ENCODE results near the gene SAMD4B. TPM values are rescaled to one million over a fixed set of nuclear protein-coding genes. Genes with fewer than 3 reads are reported as not detected.
A peak's percentile ranks its signal among the peaks of the same experiment; 100 is the strongest.

SAMD4B gene
- total and polyA plus RNA-seq, 10 of the 15 experiments (the other 5 are each of a cell fraction or from before 2014, with no cell fraction given): 2.4 to 43.3 (median 23.9) TPM

GRCh38 chr19:39401549-39402345 lies 59.5 kb downstream of the SAMD4B start (continued):
- TF ChIP-seq, protein P1, sequence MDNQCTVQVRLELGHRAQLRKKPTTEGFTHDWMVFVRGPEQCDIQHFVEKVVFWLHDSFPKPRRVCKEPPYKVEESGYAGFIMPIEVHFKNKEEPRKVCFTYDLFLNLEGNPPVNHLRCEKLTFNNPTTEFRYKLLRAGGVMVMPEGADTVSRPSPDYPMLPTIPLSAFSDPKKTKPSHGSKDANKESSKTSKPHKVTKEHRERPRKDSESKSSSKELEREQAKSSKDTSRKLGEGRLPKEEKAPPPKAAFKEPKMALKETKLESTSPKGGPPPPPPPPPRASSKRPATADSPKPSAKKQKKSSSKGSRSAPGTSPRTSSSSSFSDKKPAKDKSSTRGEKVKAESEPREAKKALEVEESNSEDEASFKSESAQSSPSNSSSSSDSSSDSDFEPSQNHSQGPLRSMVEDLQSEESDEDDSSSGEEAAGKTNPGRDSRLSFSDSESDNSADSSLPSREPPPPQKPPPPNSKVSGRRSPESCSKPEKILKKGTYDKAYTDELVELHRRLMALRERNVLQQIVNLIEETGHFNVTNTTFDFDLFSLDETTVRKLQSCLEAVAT (IDR thresholded peaks at IDR 0.05): peak; percentile 83
- TF ChIP-seq, protein P2, sequence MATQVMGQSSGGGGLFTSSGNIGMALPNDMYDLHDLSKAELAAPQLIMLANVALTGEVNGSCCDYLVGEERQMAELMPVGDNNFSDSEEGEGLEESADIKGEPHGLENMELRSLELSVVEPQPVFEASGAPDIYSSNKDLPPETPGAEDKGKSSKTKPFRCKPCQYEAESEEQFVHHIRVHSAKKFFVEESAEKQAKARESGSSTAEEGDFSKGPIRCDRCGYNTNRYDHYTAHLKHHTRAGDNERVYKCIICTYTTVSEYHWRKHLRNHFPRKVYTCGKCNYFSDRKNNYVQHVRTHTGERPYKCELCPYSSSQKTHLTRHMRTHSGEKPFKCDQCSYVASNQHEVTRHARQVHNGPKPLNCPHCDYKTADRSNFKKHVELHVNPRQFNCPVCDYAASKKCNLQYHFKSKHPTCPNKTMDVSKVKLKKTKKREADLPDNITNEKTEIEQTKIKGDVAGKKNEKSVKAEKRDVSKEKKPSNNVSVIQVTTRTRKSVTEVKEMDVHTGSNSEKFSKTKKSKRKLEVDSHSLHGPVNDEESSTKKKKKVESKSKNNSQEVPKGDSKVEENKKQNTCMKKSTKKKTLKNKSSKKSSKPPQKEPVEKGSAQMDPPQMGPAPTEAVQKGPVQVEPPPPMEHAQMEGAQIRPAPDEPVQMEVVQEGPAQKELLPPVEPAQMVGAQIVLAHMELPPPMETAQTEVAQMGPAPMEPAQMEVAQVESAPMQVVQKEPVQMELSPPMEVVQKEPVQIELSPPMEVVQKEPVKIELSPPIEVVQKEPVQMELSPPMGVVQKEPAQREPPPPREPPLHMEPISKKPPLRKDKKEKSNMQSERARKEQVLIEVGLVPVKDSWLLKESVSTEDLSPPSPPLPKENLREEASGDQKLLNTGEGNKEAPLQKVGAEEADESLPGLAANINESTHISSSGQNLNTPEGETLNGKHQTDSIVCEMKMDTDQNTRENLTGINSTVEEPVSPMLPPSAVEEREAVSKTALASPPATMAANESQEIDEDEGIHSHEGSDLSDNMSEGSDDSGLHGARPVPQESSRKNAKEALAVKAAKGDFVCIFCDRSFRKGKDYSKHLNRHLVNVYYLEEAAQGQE (IDR thresholded peaks at IDR 0.05; ENCODE audit: low read depth, low read length): no peak
